Liver (tissue), 9 donors: ENCODE results near the gene NR2F1. TPM values are rescaled to one million over a fixed set of nuclear protein-coding genes. Genes with fewer than 3 reads are reported as not detected.

Source experiments
- DNase-seq: peaks from one replicate; pipeline ENCODE4 v3.0.0-alpha.2; 2017; ENCODE audit warnings: low spot score
- H3K27ac ChIP-seq, 2 donors: one replicate each; pipeline ENCODE4 v1.7.0; 2013; ENCODE audit warnings: inconsistent platforms in 2 of 2, low read length in 2 of 2, control low read depth in 1 of 2, low read depth in 1 of 2, mild to moderate bottlenecking in 1 of 2
- H3K27me3 ChIP-seq, 4 donors: one replicate each; pipeline versions ENCODE4 v1.6.1 to v1.7.0; 2013; ENCODE audit warnings: low read length in 3 of 4, inconsistent platforms in 1 of 4, mild to moderate bottlenecking in 1 of 4, moderate library complexity in 1 of 4; ENCODE audit not compliant: control insufficient read depth in 4 of 4, insufficient read depth in 4 of 4
- H3K36me3 ChIP-seq, 4 donors: one replicate each; pipeline versions ENCODE4 v1.6.1 to v1.7.0; 2013; ENCODE audit warnings: low read length in 3 of 4, mild to moderate bottlenecking in 3 of 4, low read depth in 1 of 4, moderate library complexity in 1 of 4; ENCODE audit not compliant: control insufficient read depth in 4 of 4, insufficient read depth in 3 of 4
- H3K4me1 ChIP-seq, 4 donors: one replicate each; pipeline versions ENCODE4 v1.6.1 to v1.7.0; 2013; ENCODE audit warnings: low read length in 3 of 4, mild to moderate bottlenecking in 3 of 4, moderate library complexity in 1 of 4; ENCODE audit not compliant: control insufficient read depth in 4 of 4, insufficient read depth in 4 of 4
- H3K4me3 ChIP-seq, 3 donors: one replicate each; pipeline versions ENCODE4 v1.6.1 to v1.7.0; 2013; ENCODE audit warnings: low read length in 3 of 3, control low read depth in 1 of 3, low read depth in 1 of 3, mild to moderate bottlenecking in 1 of 3
- H3K9ac ChIP-seq, 2 donors: one replicate each; pipeline ENCODE4 v1.7.0; 2013; ENCODE audit warnings: low read length in 2 of 2, mild to moderate bottlenecking in 2 of 2, moderate library complexity in 2 of 2, control low read depth in 1 of 2, low read depth in 1 of 2
- H3K9me3 ChIP-seq, 4 donors: one replicate each; pipeline versions ENCODE4 v1.6.1 to v1.7.0; 2013; ENCODE audit warnings: low read length in 3 of 4; ENCODE audit not compliant: control insufficient read depth in 4 of 4
- EGR1 ChIP-seq, 2 donors: IDR thresholded peaks; 2 replicates each; pipeline ENCODE4 v1.6.1; 2016 to 2018; ENCODE audit warnings: antibody characterized with exemption in 2 of 2, low read depth in 2 of 2
- FOXA1 ChIP-seq: IDR thresholded peaks from 2 replicates; pipeline ENCODE4 v1.6.1; 2016; ENCODE audit warnings: antibody characterized with exemption
- FOXA2 ChIP-seq: IDR thresholded peaks from 2 replicates; pipeline ENCODE4 v1.6.1; 2016; ENCODE audit warnings: antibody characterized with exemption
- GABPA ChIP-seq, 2 donors: IDR thresholded peaks in 1 of 2; conservative IDR thresholded peaks in 1 of 2; 2 replicates each; pipeline ENCODE4 v1.6.1; 2016; ENCODE audit warnings: antibody characterized with exemption in 2 of 2, mild to moderate bottlenecking in 1 of 2, moderate library complexity in 1 of 2
- HNF4A ChIP-seq, 2 donors: conservative IDR thresholded peaks; 2 replicates each; pipeline ENCODE4 v1.6.1; 2016; ENCODE audit warnings: antibody characterized with exemption in 2 of 2, mild to moderate bottlenecking in 2 of 2
- HNF4G ChIP-seq: IDR thresholded peaks from 2 replicates; pipeline ENCODE4 v1.6.1; 2016; ENCODE audit warnings: antibody characterized with exemption
- JUND ChIP-seq, 2 donors: IDR thresholded peaks; 2 replicates each; pipeline ENCODE4 v1.6.1; 2016; ENCODE audit warnings: antibody characterized with exemption in 2 of 2
- NR2F2 ChIP-seq: IDR thresholded peaks from 2 replicates; pipeline ENCODE4 v1.6.1; 2016; ENCODE audit warnings: antibody characterized with exemption
- RAD21 ChIP-seq, 2 donors: IDR thresholded peaks; 2 replicates each; pipeline ENCODE4 v1.6.1; 2016; ENCODE audit warnings: antibody characterized with exemption in 2 of 2, mild to moderate bottlenecking in 2 of 2
- RXRA ChIP-seq, 2 donors: IDR thresholded peaks; 2 replicates each; pipeline ENCODE4 v1.6.1; 2017 to 2018; ENCODE audit warnings: antibody characterized with exemption in 2 of 2, mild to moderate bottlenecking in 1 of 2
- TAF1 ChIP-seq: conservative IDR thresholded peaks from 2 replicates; pipeline ENCODE4 v1.6.1; 2016; ENCODE audit warnings: antibody characterized with exemption, mild to moderate bottlenecking
- YY1 ChIP-seq: IDR thresholded peaks from 2 replicates; pipeline ENCODE4 v1.6.1; 2016; ENCODE audit warnings: antibody characterized with exemption, mild to moderate bottlenecking
- WGBS: extraction: QIAGEN DNeasy Blood & Tissue Kit; methylation state at CpG from one replicate; pipeline ENCODE4 v1.1.7; 2013; 5-methylcytosine and 5-hydroxymethylcytosine counted together
- polyA plus RNA-seq, 2 donors: library from polyadenylated mRNA; stranded (reverse) in 1 of 2; unstranded in 1 of 2; fragments of 200-250 nt in 1 of 2; fragments of >200 nt in 1 of 2; fragmentation: Nextera tagmentation in 1 of 2; extraction: Ambion mirVana in 1 of 2; gene quantifications; one replicate each; pipeline versions ENCODE4 v1.2.1 to v1.2.3, GENCODE V29; 2013 to 2015
- total RNA-seq, 2 donors: library from RNA; depleted of rRNA; stranded (reverse); fragments of >200 nt; gene quantifications; one replicate each; pipeline ENCODE4 v1.2.3, GENCODE V29; 2014
- TF ChIP-seq, protein P1 (sequence below): IDR thresholded peaks from 2 replicates; pipeline ENCODE4 v1.6.1; 2016; ENCODE audit warnings: antibody characterized with exemption
- TF ChIP-seq, protein P2 (sequence below): fragments of 150-350 bp; IDR thresholded peaks from 2 replicates; pipeline ENCODE4 v1.5.1; 2017; ENCODE audit warnings: improper control_type of control experiment, low read depth, low read length; ENCODE audit not compliant: missing input control
- TF ChIP-seq, protein P3 (sequence below): IDR thresholded peaks from 2 replicates; pipeline ENCODE4 v1.6.1; 2016; ENCODE audit warnings: antibody characterized with exemption
- TF ChIP-seq, protein P4 (sequence below): IDR thresholded peaks from 2 replicates; pipeline ENCODE4 v1.6.1; 2016; ENCODE audit warnings: antibody characterized with exemption, mild to moderate bottlenecking
- TF ChIP-seq, protein P5 (sequence below): IDR thresholded peaks from 2 replicates; pipeline ENCODE4 v1.6.1; 2016; ENCODE audit warnings: antibody characterized with exemption
- donor health status: healthy.
- donor health status: healthy.
- donor health status: healthy.
- donor health status: healthy.
- donor health status: healthy.

Gene NR2F1
- total and polyA plus RNA-seq, 4 donors: 3.9 to 13.0 (median 10.6) TPM

DNA sequence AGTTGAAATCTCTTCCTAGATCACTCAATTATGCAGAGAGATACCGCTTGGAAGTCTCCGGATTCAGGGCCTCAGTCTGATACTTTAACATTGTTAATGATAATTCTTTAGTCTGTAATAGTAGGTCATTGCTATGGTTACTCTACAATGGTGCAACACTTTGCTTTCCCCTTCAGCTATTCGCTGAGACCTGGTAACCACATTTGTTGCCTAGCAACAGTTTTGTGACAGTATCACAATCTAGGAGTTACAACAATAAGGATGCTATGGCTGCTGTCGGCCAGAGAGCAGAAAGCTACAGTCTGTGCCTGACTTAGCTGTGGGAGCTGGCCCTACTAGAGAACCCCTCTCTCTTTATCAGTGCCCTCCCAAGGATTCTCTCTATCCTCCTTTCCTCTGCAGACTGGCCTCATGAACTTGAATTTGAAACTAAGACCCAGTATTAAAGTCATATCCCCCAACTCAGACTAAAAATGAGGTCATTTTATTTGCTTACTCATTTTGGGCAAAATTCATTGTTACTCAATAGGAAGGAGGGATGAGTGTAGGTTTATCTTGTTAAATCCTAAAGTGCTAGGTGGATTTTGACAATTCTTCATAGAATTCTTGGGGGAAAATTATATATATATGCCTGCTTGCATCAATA is 39.3 kb downstream of the NR2F1 start:
- Histone ChIP-seq H3K4me3 (no peak overlapping the region), H3K36me3 (no peaks in the 10 kb centered on the region), H3K4me1 (peaks cover 0 to 14% (median 8%) of the 10 kb centered on the region in 4 donors), H3K9ac (no peak overlapping the region), H3K9me3 (no peaks in the 10 kb centered on the region), H3K27ac (no peak overlapping the region), H3K27me3 (no peaks in the 10 kb centered on the region)
- TF ChIP-seq TAF1 (no peak), JUND (IDR thresholded peaks at IDR 0.05) (no peak), FOXA1 (no peak), YY1 (no peak), FOXA2 (no peak), RAD21 (IDR thresholded peaks at IDR 0.05) (no peak), HNF4A (conservative IDR thresholded peaks at IDR 0.05) (no peak), EGR1 (IDR thresholded peaks at IDR 0.05; ENCODE audit: low read depth in 2 of 2) (no peak), NR2F2 (no peak), HNF4G (no peak), GABPA (IDR thresholded peaks at IDR 0.05 in 1 of 2, conservative IDR thresholded peaks at IDR 0.05 in 1 of 2) (no peak), RXRA (IDR thresholded peaks at IDR 0.05) (no peak)
- TF ChIP-seq, protein P1, sequence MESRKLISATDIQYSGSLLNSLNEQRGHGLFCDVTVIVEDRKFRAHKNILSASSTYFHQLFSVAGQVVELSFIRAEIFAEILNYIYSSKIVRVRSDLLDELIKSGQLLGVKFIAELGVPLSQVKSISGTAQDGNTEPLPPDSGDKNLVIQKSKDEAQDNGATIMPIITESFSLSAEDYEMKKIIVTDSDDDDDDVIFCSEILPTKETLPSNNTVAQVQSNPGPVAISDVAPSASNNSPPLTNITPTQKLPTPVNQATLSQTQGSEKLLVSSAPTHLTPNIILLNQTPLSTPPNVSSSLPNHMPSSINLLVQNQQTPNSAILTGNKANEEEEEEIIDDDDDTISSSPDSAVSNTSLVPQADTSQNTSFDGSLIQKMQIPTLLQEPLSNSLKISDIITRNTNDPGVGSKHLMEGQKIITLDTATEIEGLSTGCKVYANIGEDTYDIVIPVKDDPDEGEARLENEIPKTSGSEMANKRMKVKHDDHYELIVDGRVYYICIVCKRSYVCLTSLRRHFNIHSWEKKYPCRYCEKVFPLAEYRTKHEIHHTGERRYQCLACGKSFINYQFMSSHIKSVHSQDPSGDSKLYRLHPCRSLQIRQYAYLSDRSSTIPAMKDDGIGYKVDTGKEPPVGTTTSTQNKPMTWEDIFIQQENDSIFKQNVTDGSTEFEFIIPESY: no peak
- TF ChIP-seq, protein P2, sequence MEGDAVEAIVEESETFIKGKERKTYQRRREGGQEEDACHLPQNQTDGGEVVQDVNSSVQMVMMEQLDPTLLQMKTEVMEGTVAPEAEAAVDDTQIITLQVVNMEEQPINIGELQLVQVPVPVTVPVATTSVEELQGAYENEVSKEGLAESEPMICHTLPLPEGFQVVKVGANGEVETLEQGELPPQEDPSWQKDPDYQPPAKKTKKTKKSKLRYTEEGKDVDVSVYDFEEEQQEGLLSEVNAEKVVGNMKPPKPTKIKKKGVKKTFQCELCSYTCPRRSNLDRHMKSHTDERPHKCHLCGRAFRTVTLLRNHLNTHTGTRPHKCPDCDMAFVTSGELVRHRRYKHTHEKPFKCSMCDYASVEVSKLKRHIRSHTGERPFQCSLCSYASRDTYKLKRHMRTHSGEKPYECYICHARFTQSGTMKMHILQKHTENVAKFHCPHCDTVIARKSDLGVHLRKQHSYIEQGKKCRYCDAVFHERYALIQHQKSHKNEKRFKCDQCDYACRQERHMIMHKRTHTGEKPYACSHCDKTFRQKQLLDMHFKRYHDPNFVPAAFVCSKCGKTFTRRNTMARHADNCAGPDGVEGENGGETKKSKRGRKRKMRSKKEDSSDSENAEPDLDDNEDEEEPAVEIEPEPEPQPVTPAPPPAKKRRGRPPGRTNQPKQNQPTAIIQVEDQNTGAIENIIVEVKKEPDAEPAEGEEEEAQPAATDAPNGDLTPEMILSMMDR: no peak
- TF ChIP-seq, protein P3, sequence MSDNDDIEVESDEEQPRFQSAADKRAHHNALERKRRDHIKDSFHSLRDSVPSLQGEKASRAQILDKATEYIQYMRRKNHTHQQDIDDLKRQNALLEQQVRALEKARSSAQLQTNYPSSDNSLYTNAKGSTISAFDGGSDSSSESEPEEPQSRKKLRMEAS: no peak
- TF ChIP-seq, protein P4, sequence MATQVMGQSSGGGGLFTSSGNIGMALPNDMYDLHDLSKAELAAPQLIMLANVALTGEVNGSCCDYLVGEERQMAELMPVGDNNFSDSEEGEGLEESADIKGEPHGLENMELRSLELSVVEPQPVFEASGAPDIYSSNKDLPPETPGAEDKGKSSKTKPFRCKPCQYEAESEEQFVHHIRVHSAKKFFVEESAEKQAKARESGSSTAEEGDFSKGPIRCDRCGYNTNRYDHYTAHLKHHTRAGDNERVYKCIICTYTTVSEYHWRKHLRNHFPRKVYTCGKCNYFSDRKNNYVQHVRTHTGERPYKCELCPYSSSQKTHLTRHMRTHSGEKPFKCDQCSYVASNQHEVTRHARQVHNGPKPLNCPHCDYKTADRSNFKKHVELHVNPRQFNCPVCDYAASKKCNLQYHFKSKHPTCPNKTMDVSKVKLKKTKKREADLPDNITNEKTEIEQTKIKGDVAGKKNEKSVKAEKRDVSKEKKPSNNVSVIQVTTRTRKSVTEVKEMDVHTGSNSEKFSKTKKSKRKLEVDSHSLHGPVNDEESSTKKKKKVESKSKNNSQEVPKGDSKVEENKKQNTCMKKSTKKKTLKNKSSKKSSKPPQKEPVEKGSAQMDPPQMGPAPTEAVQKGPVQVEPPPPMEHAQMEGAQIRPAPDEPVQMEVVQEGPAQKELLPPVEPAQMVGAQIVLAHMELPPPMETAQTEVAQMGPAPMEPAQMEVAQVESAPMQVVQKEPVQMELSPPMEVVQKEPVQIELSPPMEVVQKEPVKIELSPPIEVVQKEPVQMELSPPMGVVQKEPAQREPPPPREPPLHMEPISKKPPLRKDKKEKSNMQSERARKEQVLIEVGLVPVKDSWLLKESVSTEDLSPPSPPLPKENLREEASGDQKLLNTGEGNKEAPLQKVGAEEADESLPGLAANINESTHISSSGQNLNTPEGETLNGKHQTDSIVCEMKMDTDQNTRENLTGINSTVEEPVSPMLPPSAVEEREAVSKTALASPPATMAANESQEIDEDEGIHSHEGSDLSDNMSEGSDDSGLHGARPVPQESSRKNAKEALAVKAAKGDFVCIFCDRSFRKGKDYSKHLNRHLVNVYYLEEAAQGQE: no peak
- TF ChIP-seq, protein P5, sequence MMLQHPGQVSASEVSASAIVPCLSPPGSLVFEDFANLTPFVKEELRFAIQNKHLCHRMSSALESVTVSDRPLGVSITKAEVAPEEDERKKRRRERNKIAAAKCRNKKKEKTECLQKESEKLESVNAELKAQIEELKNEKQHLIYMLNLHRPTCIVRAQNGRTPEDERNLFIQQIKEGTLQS: no peak
- no peak for DNase-seq
- 70% methylated on average over 4 of the region's 4 CpGs for WGBS
